PFSK-1 (cell line): ENCODE data around the gene HSPG2.

ENCODE experiments used
- POLR2AphosphoS5 ChIP-seq: IDR thresholded peaks from 2 replicates; pipeline ENCODE4 v1.6.1; 2012; ENCODE audit warnings: low read depth, mild to moderate bottlenecking, control low read depth, low read length, moderate library complexity
- REST ChIP-seq, 2 experiments: IDR thresholded peaks; 2 replicates each; pipeline versions ENCODE4 v1.6.1 to v1.8.0; 2011 to 2012; ENCODE audit warnings: low read depth in 2 of 2, low read length in 2 of 2, control low read depth in 1 of 2, inconsistent platforms in 1 of 2, mild to moderate bottlenecking in 1 of 2, moderate library complexity in 1 of 2; ENCODE audit not compliant: insufficient read depth in 1 of 2
- TAF1 ChIP-seq: IDR thresholded peaks from 2 replicates; pipeline ENCODE4 v1.6.1; 2012; ENCODE audit warnings: low read length, control low read depth, borderline replicate concordance; ENCODE audit not compliant: insufficient read depth

- TF ChIP-seq POLR2AphosphoS5, result no peak
- TF ChIP-seq TAF1, result no peak
- TF ChIP-seq REST (IDR thresholded peaks at IDR 0.05; ENCODE audit: insufficient read depth in 1 of 2, low read depth in 2 of 2, low read length in 2 of 2), result no peak
Measured at GRCh38 chr1:21921100-21921875, 15.8 kb downstream of the HSPG2 start.
